Measurements from ENCODE around the gene ATG7. TPM values are rescaled to one million over a fixed set of nuclear protein-coding genes. Genes with fewer than 3 reads are reported as not detected.

Gene ATG7
- total and polyA plus RNA-seq, 10 of the 15 experiments (the other 5 are each of a cell fraction or from before 2014, with no cell fraction given), result 13.5 to 49.5 (median 26.4) TPM

GRCh38 chr3:11289864-11290263 is 17.7 kb downstream of the ATG7 start:
- RAD21 ChIA-PET (ENCODE audit: unreplicated experiment), result interaction anchor here (1.5 to 3.4 kb wide), 4 partner anchors 12 to 52 kb away, joined by 4 to 38 read pairs (median 12); partner anchors contain the start of gene ATG7

More at GRCh38 chr3:11289864-11290263, 17.7 kb downstream of the ATG7 start:
- H3K36me3 ChIP-seq (ENCODE audit: control insufficient read depth in 2 of 2, insufficient read depth in 2 of 2, low read length in 1 of 2), result peaks cover 0 to 2% of the 10 kb centered on the region in 2 experiments; a peak in 2 of 4 replicates
- peak overlapping the region; percentile 48; the same call in 1 of the 2 replicates for H3K9ac ChIP-seq (ENCODE audit: control insufficient read depth, insufficient read depth, low read length)
- POLR2A ChIA-PET, result interaction anchor here (1.0 to 1.8 kb wide), 3 partner anchors 9 to 336 kb away, joined by 3 to 11 read pairs (median 4); partner anchors contain the start of gene ATG7
- TF ChIP-seq ZNF622 (IDR thresholded peaks at IDR 0.05) (no peak), POLR2AphosphoS2 (IDR thresholded peaks at IDR 0.05; ENCODE audit: low read depth, low read length) (no peak), SIX5 (IDR thresholded peaks at IDR 0.05; ENCODE audit: low read depth, low read length, severe bottlenecking) (no peak), STAT3 (IDR thresholded peaks at IDR 0.05; ENCODE audit: low read depth, low read length) (no peak), CBX5 (IDR thresholded peaks at IDR 0.05; ENCODE audit: low read depth) (no peak), MTA3 (IDR thresholded peaks at IDR 0.05; ENCODE audit: borderline replicate concordance, low read length) (no peak), ZNF274 (IDR thresholded peaks at IDR 0.05; ENCODE audit: insufficient read depth, insufficient read length) (no peak), IKZF2 (IDR thresholded peaks at IDR 0.05) (0 out of 4 replicates have a peak, but pooled peaks of 1 of the 2 experiments have one; percentile 7), JUNB (IDR thresholded peaks at IDR 0.05) (0 out of 2 replicates have a peak, but pooled peaks have one; percentile 33), ETV6 (conservative IDR thresholded peaks at IDR 0.05 in 1 of 2, IDR thresholded peaks at IDR 0.05 in 1 of 2; ENCODE audit: borderline replicate concordance in 1 of 2, low read depth in 1 of 2) (peak in 1 of 2 experiments; percentile 46; a peak in 1 of 4 replicates)
- TF ChIP-seq, protein P1, sequence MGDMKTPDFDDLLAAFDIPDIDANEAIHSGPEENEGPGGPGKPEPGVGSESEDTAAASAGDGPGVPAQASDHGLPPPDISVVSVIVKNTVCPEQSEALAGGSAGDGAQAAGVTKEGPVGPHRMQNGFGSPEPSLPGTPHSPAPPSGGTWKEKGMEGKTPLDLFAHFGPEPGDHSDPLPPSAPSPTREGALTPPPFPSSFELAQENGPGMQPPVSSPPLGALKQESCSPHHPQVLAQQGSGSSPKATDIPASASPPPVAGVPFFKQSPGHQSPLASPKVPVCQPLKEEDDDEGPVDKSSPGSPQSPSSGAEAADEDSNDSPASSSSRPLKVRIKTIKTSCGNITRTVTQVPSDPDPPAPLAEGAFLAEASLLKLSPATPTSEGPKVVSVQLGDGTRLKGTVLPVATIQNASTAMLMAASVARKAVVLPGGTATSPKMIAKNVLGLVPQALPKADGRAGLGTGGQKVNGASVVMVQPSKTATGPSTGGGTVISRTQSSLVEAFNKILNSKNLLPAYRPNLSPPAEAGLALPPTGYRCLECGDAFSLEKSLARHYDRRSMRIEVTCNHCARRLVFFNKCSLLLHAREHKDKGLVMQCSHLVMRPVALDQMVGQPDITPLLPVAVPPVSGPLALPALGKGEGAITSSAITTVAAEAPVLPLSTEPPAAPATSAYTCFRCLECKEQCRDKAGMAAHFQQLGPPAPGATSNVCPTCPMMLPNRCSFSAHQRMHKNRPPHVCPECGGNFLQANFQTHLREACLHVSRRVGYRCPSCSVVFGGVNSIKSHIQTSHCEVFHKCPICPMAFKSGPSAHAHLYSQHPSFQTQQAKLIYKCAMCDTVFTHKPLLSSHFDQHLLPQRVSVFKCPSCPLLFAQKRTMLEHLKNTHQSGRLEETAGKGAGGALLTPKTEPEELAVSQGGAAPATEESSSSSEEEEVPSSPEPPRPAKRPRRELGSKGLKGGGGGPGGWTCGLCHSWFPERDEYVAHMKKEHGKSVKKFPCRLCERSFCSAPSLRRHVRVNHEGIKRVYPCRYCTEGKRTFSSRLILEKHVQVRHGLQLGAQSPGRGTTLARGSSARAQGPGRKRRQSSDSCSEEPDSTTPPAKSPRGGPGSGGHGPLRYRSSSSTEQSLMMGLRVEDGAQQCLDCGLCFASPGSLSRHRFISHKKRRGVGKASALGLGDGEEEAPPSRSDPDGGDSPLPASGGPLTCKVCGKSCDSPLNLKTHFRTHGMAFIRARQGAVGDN (IDR thresholded peaks at IDR 0.05), result no peak
- H3K4me3 ChIP-seq, result peak overlapping the region; percentile 30; the same call in 1 of the 2 replicates
- H3K4me1 ChIP-seq (ENCODE audit: control insufficient read depth, insufficient read depth, low read length), result peaks cover 36% of the 10 kb centered on the region
- no peaks in the 10 kb centered on the region for H4K20me1 ChIP-seq (ENCODE audit: control insufficient read depth, insufficient read depth)
- in situ Hi-C loops (cut with MboI), result no loop called here
- H2AFZ ChIP-seq (ENCODE audit: control insufficient read depth, low read depth, low read length), result no peak overlapping the region
- ATAC-seq (peak; percentile 52), FAIRE-seq (no peak), DNase-seq (ENCODE audit: low read depth, low spot score) (peak; percentile 39)
- SMC1A ChIA-PET (ENCODE audit: uncharacterized antibody, unreplicated experiment), result interaction anchor here (0.7 to 7.2 kb wide), 8 partner anchors 11 to 73 kb away, joined by 3 to 73 read pairs (median 12); partner anchors contain the start of gene ATG7
- intact Hi-C loops (cut with micrococcal nuclease; ENCODE audit: unreplicated experiment), result loop anchor here (5.0 kb wide), 1 partner anchor 53 kb away; no protein-coding TSS in a partner anchor
- no peaks in the 10 kb centered on the region for H3K27me3 ChIP-seq (replicated peaks in 1 of 2; ENCODE audit: control insufficient read depth in 2 of 2, insufficient read depth in 2 of 2, low read length in 1 of 2)
- H3K79me2 ChIP-seq (ENCODE audit: control insufficient read depth, insufficient read depth, low read length), result peaks cover 2% of the 10 kb centered on the region
- peak overlapping the region; percentile 95 for H3K4me2 ChIP-seq (ENCODE audit: control insufficient read depth, insufficient read depth)
- H3K27ac ChIP-seq (ENCODE audit: control insufficient read depth, insufficient read depth), result peak overlapping the region; percentile 91
- H3K9me3 ChIP-seq (replicated peaks; ENCODE audit: control insufficient read depth, insufficient read depth, low read length), result no peaks in the 10 kb centered on the region
- WGBS (ENCODE audit: insufficient coverage, insufficient replicate concordance, low lambda C conversion rate, missing lambda C conversion rate), result 1% methylated on average over 3 of the region's 3 CpGs
- CTCF ChIA-PET, result interaction anchor here (0.7 to 5.2 kb wide), 7 partner anchors 11 to 194 kb away, joined by 3 to 32 read pairs (median 5); partner anchors contain the start of gene ATG7
- BruUV-seq (replicated peaks), result no TSS peak
